Lung (tissue), 12 donors: ENCODE data around the gene KNOP1. TPM values are rescaled to one million over a fixed set of nuclear protein-coding genes. Genes with fewer than 3 reads are reported as not detected.

Source experiments
- ATAC-seq: fragments of 200-7000 bp; cut with Tn5 transposase; one replicate; pipeline ENCODE4 v1.9.1; 2020; ENCODE audit warnings: moderate number of reproducible peaks; ENCODE audit not compliant: insufficient read depth, low FRiP score
- DNase-seq, 3 donors: peaks; one replicate each; pipeline ENCODE4 v3.0.0-alpha.2; 2013 to 2017
- H3K27ac ChIP-seq, 2 donors: one replicate each; pipeline ENCODE4 v1.5.1; 2013; ENCODE audit warnings: mild to moderate bottlenecking in 2 of 2, moderate library complexity in 2 of 2, control low read depth in 1 of 2, inconsistent platforms in 1 of 2, low read depth in 1 of 2, low read length in 1 of 2
- H3K27me3 ChIP-seq, 3 donors: one replicate each; pipeline ENCODE4 v1.5.1; 2013; ENCODE audit warnings: low read length in 2 of 3; ENCODE audit not compliant: control insufficient read depth in 3 of 3, insufficient read depth in 3 of 3
- H3K36me3 ChIP-seq, 4 donors: one replicate each; pipeline ENCODE4 v1.5.1; 2013; ENCODE audit warnings: low read length in 4 of 4, mild to moderate bottlenecking in 1 of 4, moderate library complexity in 1 of 4; ENCODE audit not compliant: control insufficient read depth in 4 of 4, insufficient read depth in 4 of 4
- H3K4me1 ChIP-seq, 5 donors: one replicate each; pipeline ENCODE4 v1.5.1; 2013; ENCODE audit warnings: low read length in 5 of 5, mild to moderate bottlenecking in 2 of 5, moderate library complexity in 1 of 5; ENCODE audit not compliant: control insufficient read depth in 5 of 5, insufficient read depth in 5 of 5
- H3K4me3 ChIP-seq: one replicate; pipeline ENCODE4 v1.5.1; 2013; ENCODE audit warnings: mild to moderate bottlenecking, control low read depth, moderate library complexity
- H3K9ac ChIP-seq, 2 donors: one replicate each; pipeline ENCODE4 v1.5.1; 2013; ENCODE audit warnings: low read length in 2 of 2, control low read depth in 1 of 2; ENCODE audit not compliant: insufficient read depth in 1 of 2
- H3K9me3 ChIP-seq, 4 donors: one replicate each; pipeline ENCODE4 v1.5.1; 2013; ENCODE audit warnings: low read length in 3 of 4, mild to moderate bottlenecking in 1 of 4, moderate library complexity in 1 of 4; ENCODE audit not compliant: control insufficient read depth in 4 of 4, insufficient read depth in 3 of 4
- CTCF ChIP-seq: IDR thresholded peaks from 2 replicates; pipeline ENCODE4 v1.5.1; 2012; ENCODE audit warnings: mild to moderate bottlenecking; ENCODE audit errors: control extremely low read depth, extremely low read depth
- WGBS, 2 donors: extraction: QIAGEN DNeasy Blood & Tissue Kit; methylation state at CpG; one replicate each; pipeline ENCODE4 v1.1.7; 2013; 5-methylcytosine and 5-hydroxymethylcytosine counted together
- polyA plus RNA-seq, 2 donors: library from polyadenylated mRNA; stranded (reverse); fragments of 200-250 nt; gene quantifications; one replicate each; pipeline ENCODE4 v1.2.1, GENCODE V29; 2013
- total RNA-seq, 2 donors: library from RNA; depleted of rRNA in 1 of 2; stranded (reverse); fragments of >200 nt in 1 of 2; gene quantifications; one replicate each; pipeline ENCODE4 v1.2.1, GENCODE V29; 2014 to 2021
- donor health status: control.
- donor health status: control.
- donor health status: Bipolar disorder and iron deficiency.
- donor health status: healthy.
- donor health status: DM: yes; HTN: yes; CAD: no.

Gene KNOP1
- total and polyA plus RNA-seq, 4 donors = 11.7 to 14.7 (median 13.5) TPM

GRCh38 chr16:19699472-19699871, 18.6 kb downstream of the KNOP1 start:
- no peaks in the 10 kb centered on the region for H3K9me3 ChIP-seq
- H3K36me3 ChIP-seq = peaks cover 3 to 26% (median 18%) of the 10 kb centered on the region in 4 donors
- H3K9ac ChIP-seq = no peak overlapping the region
- H3K4me1 ChIP-seq = peaks cover 0 to 23% (median 10%) of the 10 kb centered on the region in 5 donors
- H3K27me3 ChIP-seq = no peaks in the 10 kb centered on the region
- ATAC-seq = no peak
- DNase-seq = no peak
- TF ChIP-seq CTCF = no peak
- 96 to 98% methylated on average over 8 of the region's 8 CpGs for WGBS, 2 donors
- H3K27ac ChIP-seq = peak overlapping the region in 1 of 2 donors; percentile 9
- no peak overlapping the region for H3K4me3 ChIP-seq

DNA sequence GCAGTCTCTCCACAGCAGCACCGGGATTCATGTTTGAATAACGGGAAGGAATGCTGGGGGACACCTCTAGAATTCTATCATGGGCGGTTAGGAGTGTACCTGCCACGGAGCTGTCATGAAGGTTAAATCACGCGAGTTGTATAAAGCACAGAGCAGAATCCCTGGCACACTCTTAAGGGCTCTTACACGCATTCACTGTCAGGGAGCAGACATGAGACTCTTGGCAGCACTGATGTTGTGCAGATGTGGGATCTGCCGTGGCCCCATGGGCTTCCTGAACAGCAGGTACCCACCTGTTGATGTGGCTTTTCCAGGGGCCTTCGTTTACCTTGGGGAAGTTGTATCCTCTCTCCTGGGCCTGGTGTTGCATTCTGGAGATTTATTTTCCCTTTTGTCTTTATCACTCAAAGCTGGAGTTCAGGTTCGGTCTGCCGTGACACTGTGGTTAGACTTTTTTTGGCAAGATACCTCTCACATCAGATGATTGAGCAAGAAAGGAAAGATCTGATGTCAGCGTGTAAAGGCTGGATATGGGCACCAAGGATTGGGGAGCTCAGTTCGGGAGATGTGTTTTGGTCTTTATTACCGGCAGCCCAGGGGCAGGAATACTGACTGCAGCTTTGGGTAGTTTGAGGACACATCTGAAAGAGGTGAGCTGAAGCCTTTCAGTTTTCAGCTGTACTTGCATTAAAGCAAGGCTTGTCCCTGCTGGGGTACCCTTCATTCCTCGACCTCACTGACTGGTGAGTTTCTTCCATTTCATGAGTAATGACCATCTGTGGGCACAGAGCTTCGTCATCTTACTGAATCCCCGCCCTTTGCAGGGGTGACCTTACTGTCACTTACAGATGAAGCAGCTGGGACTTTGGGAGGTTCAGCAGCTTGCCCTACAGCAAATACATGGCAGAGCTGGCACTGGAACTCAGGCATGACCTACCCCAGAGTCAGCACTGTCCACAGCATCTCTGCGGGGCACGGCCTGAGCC, 19.3 kb downstream of the KNOP1 start:
- H3K9me3 ChIP-seq = no peaks in the 10 kb centered on the region
- no peaks in the 10 kb centered on the region for H3K27me3 ChIP-seq
- H3K36me3 ChIP-seq = peaks cover 3 to 24% (median 15%) of the 10 kb centered on the region in 4 donors
- ATAC-seq (no peak), DNase-seq (no peak)
- 86 to 92% methylated on average over 19 of the region's 19 CpGs for WGBS, 2 donors
- H3K4me3 ChIP-seq = no peak overlapping the region
- TF ChIP-seq CTCF = no peak
- H3K9ac ChIP-seq = no peak overlapping the region
- H3K27ac ChIP-seq = peak overlapping the region in 1 of 2 donors; percentile 24
- peaks cover 0 to 21% (median 10%) of the 10 kb centered on the region in 5 donors for H3K4me1 ChIP-seq

DNA sequence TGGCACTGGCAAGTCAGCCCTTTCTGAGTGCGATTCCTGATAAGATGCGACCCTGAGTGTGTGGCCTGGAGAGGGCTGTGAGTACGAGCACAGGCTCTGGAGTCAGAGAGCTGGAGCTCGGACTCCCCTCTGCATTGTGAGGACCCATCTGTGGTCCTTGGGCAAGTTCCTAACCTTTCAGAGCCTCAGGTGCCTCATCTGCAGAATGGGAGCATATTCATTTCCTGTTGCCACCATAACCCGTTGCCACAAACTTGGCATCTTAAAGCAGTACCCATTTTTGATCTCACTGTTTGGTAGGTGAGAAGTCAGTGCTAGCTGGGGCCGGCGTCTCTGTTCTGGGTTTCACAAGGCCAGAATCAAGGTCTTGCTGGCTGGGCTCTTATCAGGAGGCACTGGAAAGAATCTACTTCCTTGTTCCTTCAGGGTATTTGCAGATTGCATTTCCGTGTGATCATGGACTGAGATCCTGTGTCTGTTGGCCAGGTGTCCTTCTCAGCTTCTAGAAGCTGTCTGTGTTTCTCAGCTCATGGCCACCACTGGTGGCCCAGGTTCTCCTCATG, 20.2 kb downstream of the KNOP1 start:
- no peak for ATAC-seq
- WGBS, 2 donors = 78 to 80% methylated on average over 8 of the region's 8 CpGs
- peaks cover 0 to 19% (median 10%) of the 10 kb centered on the region in 5 donors for H3K4me1 ChIP-seq
- H3K36me3 ChIP-seq = peaks cover 3 to 17% (median 14%) of the 10 kb centered on the region in 4 donors
- no peak for DNase-seq
- no peak overlapping the region for H3K9ac ChIP-seq
- H3K4me3 ChIP-seq = no peak overlapping the region
- no peaks in the 10 kb centered on the region for H3K9me3 ChIP-seq
- H3K27ac ChIP-seq = peak overlapping the region in 1 of 2 donors; percentile 26
- no peaks in the 10 kb centered on the region for H3K27me3 ChIP-seq
- no peak for TF ChIP-seq CTCF
